IMR-90 (cell line): ENCODE results near the gene MAGI1. TPM values are rescaled to one million over a fixed set of nuclear protein-coding genes. Genes with fewer than 3 reads are reported as not detected.

Experiments used
- ATAC-seq: fragments of 200-7000 bp; cut with Tn5 transposase; 2 replicates; pipeline ENCODE4 v1.9.1; 2020; ENCODE audit warnings: low read depth, mild to moderate bottlenecking, moderate library complexity
- BruUV-seq: library from RNA; stranded (reverse); fragments of 400-500 nt; replicated peaks from 2 replicates; lab custom pipeline; 2021; lab: Mats Ljungman, UMichigan
- CTCF ChIA-PET: fragments of 300-600 bp; formaldehyde crosslinking; extraction: SDS; loops from one replicate; lab custom pipeline; 2021; ENCODE audit warnings: antibody characterized with exemption; lab: Yijun Ruan, JAX
- POLR2A ChIA-PET: fragments of 300-600 bp; sonication (Branson Sonifier 250); formaldehyde crosslinking; loops from one replicate; lab custom pipeline; 2022; ENCODE audit warnings: antibody characterized with exemption; ENCODE audit not compliant: unreplicated experiment; lab: Charles Lee
- DNase-seq: peaks from one replicate; pipeline ENCODE4 v3.0.0; 2013
- H2AFZ ChIP-seq: replicated peaks from 2 replicates; pipeline ENCODE3; 2013; ENCODE audit warnings: low read length, mild to moderate bottlenecking; ENCODE audit not compliant: poor library complexity
- H2AK5ac ChIP-seq: 2 replicates; pipeline ENCODE4 v1.6.1; 2013; ENCODE audit warnings: low read depth, low read length, inconsistent platforms
- H2AK9ac ChIP-seq: replicated peaks from 2 replicates; pipeline ENCODE3; 2013; ENCODE audit warnings: mild to moderate bottlenecking, low read depth, low read length, moderate library complexity; ENCODE audit not compliant: poor library complexity
- H2BK120ac ChIP-seq: 2 replicates; pipeline ENCODE4 v1.6.1; 2013; ENCODE audit warnings: low read depth, low read length, inconsistent platforms
- H2BK15ac ChIP-seq: 3 replicates; pipeline ENCODE4 v1.6.1; 2013; ENCODE audit warnings: low read depth, low read length, inconsistent platforms
- H2BK20ac ChIP-seq: 2 replicates; pipeline ENCODE4 v1.6.1; 2013; ENCODE audit warnings: low read depth, mild to moderate bottlenecking, inconsistent platforms, low read length, moderate library complexity
- H2BK5ac ChIP-seq: 2 replicates; pipeline ENCODE4 v1.6.1; 2013; ENCODE audit warnings: mild to moderate bottlenecking, low read depth, low read length, inconsistent platforms; ENCODE audit not compliant: poor library complexity, severe bottlenecking
- H3K14ac ChIP-seq: replicated peaks from 2 replicates; pipeline ENCODE4 v1.6.1; 2013; ENCODE audit warnings: low read depth, low read length, inconsistent platforms
- H3K18ac ChIP-seq: 2 replicates; pipeline ENCODE4 v1.6.1; 2013; ENCODE audit warnings: low read depth, low read length, control low read depth
- H3K23ac ChIP-seq: 2 replicates; pipeline ENCODE4 v1.6.1; 2013; ENCODE audit warnings: low read depth, low read length, inconsistent platforms
- H3K27ac ChIP-seq: 2 replicates; pipeline ENCODE4 v1.5.1; 2013; ENCODE audit warnings: mild to moderate bottlenecking, control low read depth, low read length; ENCODE audit not compliant: insufficient read depth
- H3K27me3 ChIP-seq: 2 replicates; pipeline ENCODE4 v1.6.1; 2013; ENCODE audit warnings: low read length; ENCODE audit not compliant: control insufficient read depth, insufficient read depth
- H3K36me3 ChIP-seq: 2 replicates; pipeline ENCODE4 v1.6.1; 2013; ENCODE audit warnings: low read length, mixed read lengths; ENCODE audit not compliant: control insufficient read depth, insufficient read depth
- H3K4ac ChIP-seq: 2 replicates; pipeline ENCODE4 v1.6.1; 2013; ENCODE audit warnings: low read depth, low read length, inconsistent platforms
- H3K4me1 ChIP-seq: 2 replicates; pipeline ENCODE4 v1.6.1; 2013; ENCODE audit warnings: low read length, mixed read lengths; ENCODE audit not compliant: control insufficient read depth, insufficient read depth
- H3K4me2 ChIP-seq: 2 replicates; pipeline ENCODE4 v1.6.1; 2013; ENCODE audit warnings: low read depth, mild to moderate bottlenecking, control low read depth, low read length, moderate library complexity
- H3K4me3 ChIP-seq: 2 replicates; pipeline ENCODE4 v1.5.1; 2013; ENCODE audit warnings: low read depth, mild to moderate bottlenecking, control low read depth, low read length, moderate library complexity; ENCODE audit not compliant: insufficient read depth
- H3K56ac ChIP-seq: 2 replicates; pipeline ENCODE4 v1.6.1; 2013; ENCODE audit warnings: low read length, inconsistent platforms; ENCODE audit not compliant: insufficient read depth; ENCODE audit errors: extremely low read depth
- H3K79me1 ChIP-seq, 2 experiments: 2 replicates each; pipeline ENCODE4 v1.6.1; 2013; ENCODE audit warnings: low read length in 2 of 2, inconsistent platforms in 1 of 2, low read depth in 1 of 2
- H3K9ac ChIP-seq: 2 replicates; pipeline ENCODE4 v1.6.1; 2013; ENCODE audit warnings: low read depth, low read length, control low read depth
- H3K9me1 ChIP-seq: 2 replicates; pipeline ENCODE4 v1.6.1; 2013; ENCODE audit warnings: low read length, inconsistent platforms; ENCODE audit not compliant: insufficient read depth
- H3K9me3 ChIP-seq: 2 replicates; pipeline ENCODE4 v1.6.1; 2013; ENCODE audit warnings: low read length; ENCODE audit not compliant: control insufficient read depth, insufficient read depth
- H4K20me1 ChIP-seq: 2 replicates; pipeline ENCODE4 v1.6.1; 2013; ENCODE audit warnings: low read length, inconsistent platforms; ENCODE audit not compliant: insufficient read depth
- H4K5ac ChIP-seq: 2 replicates; pipeline ENCODE4 v1.6.1; 2013; ENCODE audit warnings: mild to moderate bottlenecking, low read depth, low read length, control low read depth
- H4K8ac ChIP-seq, 2 experiments: 2 replicates each; pipeline ENCODE4 v1.6.1; 2013; ENCODE audit warnings: low read depth in 2 of 2, low read length in 2 of 2, control low read depth in 1 of 2, inconsistent platforms in 1 of 2
- H4K91ac ChIP-seq: 2 replicates; pipeline ENCODE4 v1.6.1; 2013; ENCODE audit warnings: low read depth, low read length, inconsistent platforms; ENCODE audit not compliant: insufficient read depth
- ELK1 ChIP-seq: fragments of 150-350 bp; IDR thresholded peaks from 2 replicates; pipeline ENCODE4 v1.6.1; 2016; ENCODE audit warnings: low read depth, mild to moderate bottlenecking, low read length, moderate library complexity, borderline replicate concordance
- MXI1 ChIP-seq: IDR thresholded peaks from 2 replicates; pipeline ENCODE4 v1.6.1; 2012; ENCODE audit warnings: low read depth, mild to moderate bottlenecking, low read length, moderate library complexity, borderline replicate concordance
- NFE2L2 ChIP-seq: fragments of 150-350 bp; IDR thresholded peaks from 2 replicates; pipeline ENCODE4 v1.6.1; 2016; ENCODE audit warnings: low read depth, mild to moderate bottlenecking, low read length
- WGBS, 2 experiments: methylation state at CpG; one replicate each; pipeline versions ENCODE4 v1.1.5 to v1.1.7; 2013; ENCODE audit warnings: missing lambda C conversion rate in 2 of 2; ENCODE audit not compliant: insufficient read length in 1 of 2; ENCODE audit errors: extremely low coverage in 2 of 2; 5-methylcytosine and 5-hydroxymethylcytosine counted together
- dilution Hi-C: fragments of 300-500 bp; cut with HindIII; formaldehyde crosslinking; loops from one replicate; pipeline ENCODE4 v1.14.3; 2018; ENCODE audit warnings: low sequenced_read_pairs; ENCODE audit not compliant: unreplicated experiment
- in situ Hi-C: fragments of 300-500 bp; cut with MboI; formaldehyde crosslinking; loops from 3 replicates; pipeline ENCODE4 v1.14.3; 2019; ENCODE audit warnings: low sequenced_read_pairs, inconsistent platforms, mixed read lengths
- intact Hi-C: fragments of 100-400 bp; cut with micrococcal nuclease; formaldehyde crosslinking; loops from 2 replicates; pipeline ENCODE4 v1.10.0; 2022
- polyA plus RNA-seq, 3 experiments: library from polyadenylated mRNA; depleted of rRNA; stranded (reverse); fragments of >200 nt; gene quantifications; 2 replicates each; pipeline ENCODE4 v1.2.3, GENCODE V29; 2012; ENCODE audit warnings: low replicate concordance in 1 of 3
- total RNA-seq: library from RNA; depleted of rRNA; stranded (reverse); fragments of >200 nt; gene quantifications from 2 replicates; pipeline ENCODE4 v1.2.3, GENCODE V29; 2012

Gene MAGI1
- total and polyA plus RNA-seq, 2 of the 4 experiments (the other 2 are of a cell fraction): 14.5 to 24.2 TPM

GRCh38 chr3:65703026-65703425 is 335.7 kb downstream of the MAGI1 start:
- H4K20me1 ChIP-seq: 0 out of 2 replicates have a peak, but pooled peaks cover 3% of the 10 kb centered on the region
- dilution Hi-C loops: no loop called here
- H3K23ac ChIP-seq: no peak overlapping the region
- peaks cover 4% of the 10 kb centered on the region; the same call in 1 of the 2 replicates for H3K4me1 ChIP-seq
- no TSS peak for BruUV-seq
- H3K27me3 ChIP-seq: no peaks in the 10 kb centered on the region
- no peaks in the 10 kb centered on the region for H3K9me3 ChIP-seq
- in situ Hi-C loops: no loop called here
- H2BK15ac ChIP-seq: no peak overlapping the region
- H3K18ac ChIP-seq: no peak overlapping the region
- no peak for TF ChIP-seq MXI1
- TF ChIP-seq NFE2L2: no peak
- no peak for TF ChIP-seq ELK1
- no peak overlapping the region for H3K14ac ChIP-seq
- ChIA-PET CTCF (no interaction called here), POLR2A (no interaction called here)
- no peak overlapping the region for H4K8ac ChIP-seq
- H3K36me3 ChIP-seq: no peaks in the 10 kb centered on the region
- peaks cover 0 to 12% of the 10 kb centered on the region in 2 experiments; a peak in 1 of 4 replicates for H3K79me1 ChIP-seq
- DNase-seq: no peak
- H3K9me1 ChIP-seq: peaks cover 6% of the 10 kb centered on the region
- H2AK9ac ChIP-seq: no peak overlapping the region
- no peak overlapping the region for H4K5ac ChIP-seq
- H2BK120ac ChIP-seq: no peak overlapping the region
- H3K4ac ChIP-seq: no peak overlapping the region
- no peak overlapping the region for H3K9ac ChIP-seq
- no peak overlapping the region for H3K4me2 ChIP-seq
- no peak overlapping the region for H3K56ac ChIP-seq
- H4K91ac ChIP-seq: no peak overlapping the region
- no peak overlapping the region for H2BK20ac ChIP-seq
- no peak overlapping the region for H2AFZ ChIP-seq
- intact Hi-C loops: no loop called here
- ATAC-seq: no peak
- H2AK5ac ChIP-seq: no peak overlapping the region
- H3K4me3 ChIP-seq: no peak overlapping the region
- no peak overlapping the region for H3K27ac ChIP-seq
- no peak overlapping the region for H2BK5ac ChIP-seq
- WGBS, 2 experiments: no CpG with 5 or more reads among the region's 5 CpGs
